ENCODE data around the gene SS18L1.

The SS18L1 gene

GRCh38 chr20:62198496-62198895 lies 54.9 kb downstream of the SS18L1 start:
- DNase-seq, result no peak

- no peak for DNase-seq
Measured at GRCh38 chr20:62198931-62199330, 55.4 kb downstream of the SS18L1 start.

- no peak for DNase-seq
Measured at GRCh38 chr20:62200491-62201172, 57.1 kb downstream of the SS18L1 start.

- DNase-seq, result no peak
Measured at GRCh38 chr20:62201173-62202082, 57.9 kb downstream of the SS18L1 start.

GRCh38 chr20:62202083-62202395 lies 58.5 kb downstream of the SS18L1 start:
- DNase-seq, result no peak

- no peak for DNase-seq
Measured at GRCh38 chr20:62202676-62203377, 59.3 kb downstream of the SS18L1 start.

GRCh38 chr20:62203378-62204030 lies 59.9 kb downstream of the SS18L1 start:
- DNase-seq, result no peak

- no peak for DNase-seq
Measured at GRCh38 chr20:62205618-62206387, 62.2 kb downstream of the SS18L1 start.

GRCh38 chr20:62206388-62206775 lies 62.8 kb downstream of the SS18L1 start:
- DNase-seq, result no peak

- no peak for DNase-seq
Measured at GRCh38 chr20:62208061-62208794, 64.7 kb downstream of the SS18L1 start.

- DNase-seq, result no peak
Measured at GRCh38 chr20:62208795-62209755, 65.5 kb downstream of the SS18L1 start.

- DNase-seq, result no peak
Measured at GRCh38 chr20:62209850-62210495, 66.4 kb downstream of the SS18L1 start.

- no peak for DNase-seq
Measured at GRCh38 chr20:62210496-62210855, 66.9 kb downstream of the SS18L1 start.

GRCh38 chr20:62211216-62211615 lies 67.6 kb downstream of the SS18L1 start:
- no peak for DNase-seq

- no peak for DNase-seq
Measured at GRCh38 chr20:62211769-62212288, 68.3 kb downstream of the SS18L1 start.

GRCh38 chr20:62212299-62212698 lies 68.7 kb downstream of the SS18L1 start:
- DNase-seq, result no peak

- no peak for DNase-seq
Measured at GRCh38 chr20:62214067-62214466, 70.5 kb downstream of the SS18L1 start.

- no peak for DNase-seq
Measured at GRCh38 chr20:62215020-62215990, 71.7 kb downstream of the SS18L1 start.
